ENCODE measurements around the gene NKAIN2. TPM values are rescaled to one million over a fixed set of nuclear protein-coding genes. Genes with fewer than 3 reads are reported as not detected.

The NKAIN2 gene
- total RNA-seq, 1 experiment from 2014 or later, result not detected

DNA sequence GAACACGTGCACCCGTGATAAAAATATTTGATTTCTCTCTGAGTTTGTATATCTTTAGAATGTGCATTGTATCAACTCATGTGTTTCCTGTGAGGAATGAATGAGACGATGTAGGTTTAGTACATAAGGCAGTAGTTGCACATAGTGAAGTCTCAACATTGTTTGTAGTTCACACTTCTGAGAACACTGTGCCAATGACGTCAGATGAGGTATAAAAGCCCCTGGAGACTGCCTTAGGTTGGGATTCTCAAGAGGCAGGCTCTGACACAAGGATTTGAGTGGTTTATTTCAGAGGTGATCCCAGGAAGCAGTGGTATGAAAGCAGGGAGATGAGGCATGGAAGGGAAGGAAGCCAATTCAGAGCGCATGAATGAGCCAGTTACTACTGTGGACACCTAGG lies 2.6 kb upstream of the NKAIN2 start:
- ATAC-seq (no peak), DNase-seq (ENCODE audit: low read depth, low spot score) (no peak)
- Histone ChIP-seq H3K9me3 (ENCODE audit: control insufficient read depth in 1 of 2, insufficient read depth in 1 of 2, low read depth in 1 of 2, low read length in 2 of 2) (no peaks in the 10 kb centered on the region), H3K4me2 (ENCODE audit: low read length) (no peak overlapping the region), H3K79me2 (ENCODE audit: insufficient read depth, low read length) (no peaks in the 10 kb centered on the region), H3K27me3 (ENCODE audit: insufficient read depth, low read length) (peaks cover 15% of the 10 kb centered on the region; the same call in 1 of the 2 replicates), H3K4me3 (replicated peaks in 1 of 2; ENCODE audit: low read depth in 1 of 2, low read length in 2 of 2) (no peak overlapping the region), H3K27ac (ENCODE audit: low read depth, low read length) (no peak overlapping the region), H2AFZ (ENCODE audit: low read depth, low read length, poor library complexity, severe bottlenecking) (no peak overlapping the region), H4K20me1 (ENCODE audit: insufficient read depth) (no peaks in the 10 kb centered on the region), H3K9ac (ENCODE audit: low read length) (no peak overlapping the region), H3K4me1 (ENCODE audit: control insufficient read depth in 1 of 2, insufficient read depth in 2 of 2, low read length in 2 of 2) (no peaks in the 10 kb centered on the region), H3K36me3 (ENCODE audit: control insufficient read depth in 1 of 2, insufficient read depth in 2 of 2, low read length in 2 of 2) (no peaks in the 10 kb centered on the region), H3K9me2 (ENCODE audit: insufficient read depth) (no peaks in the 10 kb centered on the region)
- ChIA-PET POLR2A (no interaction called here), CTCF (no interaction called here), RAD21 (ENCODE audit: low non-redundant PET in 1 of 2, low total read pairs in 2 of 2, uncharacterized antibody in 2 of 2, unreplicated experiment in 2 of 2) (interaction anchor here in 1 of 2 experiments (1.8 kb wide), 1 partner anchor 995 kb away, joined by 4 read pairs; no protein-coding TSS in a partner anchor)
- no TSS peak for BruUV-seq (replicated peaks)
- TF ChIP-seq SP1 (IDR thresholded peaks at IDR 0.05; ENCODE audit: low read depth) (no peak), TCF7L2 (IDR thresholded peaks at IDR 0.05; ENCODE audit: borderline replicate concordance, extremely low read depth, insufficient read depth, insufficient read length) (no peak), SRF (IDR thresholded peaks at IDR 0.05; ENCODE audit: low read depth) (no peak), ZFX (IDR thresholded peaks at IDR 0.05) (no peak), CBX3 (IDR thresholded peaks at IDR 0.05; ENCODE audit: low read depth) (no peak), JUND (IDR thresholded peaks at IDR 0.05) (no peak), CEBPB (IDR thresholded peaks at IDR 0.05; ENCODE audit: low read depth) (no peak), FOSL1 (IDR thresholded peaks at IDR 0.05; ENCODE audit: low read depth) (no peak), ZNF274 (IDR thresholded peaks at IDR 0.05; ENCODE audit: low read depth, low read length) (no peak), MAX (IDR thresholded peaks at IDR 0.05) (no peak), EGR1 (IDR thresholded peaks at IDR 0.05; ENCODE audit: low read depth) (no peak), SIN3A (IDR thresholded peaks at IDR 0.05; ENCODE audit: low read depth) (no peak), ATF3 (IDR thresholded peaks at IDR 0.05) (no peak), POLR2A (IDR thresholded peaks at IDR 0.05; ENCODE audit: borderline replicate concordance, extremely low read depth, insufficient read depth, insufficient read length) (no peak), RAD21 (IDR thresholded peaks at IDR 0.05; ENCODE audit: low read depth) (no peak)
- TF ChIP-seq, protein P1, sequence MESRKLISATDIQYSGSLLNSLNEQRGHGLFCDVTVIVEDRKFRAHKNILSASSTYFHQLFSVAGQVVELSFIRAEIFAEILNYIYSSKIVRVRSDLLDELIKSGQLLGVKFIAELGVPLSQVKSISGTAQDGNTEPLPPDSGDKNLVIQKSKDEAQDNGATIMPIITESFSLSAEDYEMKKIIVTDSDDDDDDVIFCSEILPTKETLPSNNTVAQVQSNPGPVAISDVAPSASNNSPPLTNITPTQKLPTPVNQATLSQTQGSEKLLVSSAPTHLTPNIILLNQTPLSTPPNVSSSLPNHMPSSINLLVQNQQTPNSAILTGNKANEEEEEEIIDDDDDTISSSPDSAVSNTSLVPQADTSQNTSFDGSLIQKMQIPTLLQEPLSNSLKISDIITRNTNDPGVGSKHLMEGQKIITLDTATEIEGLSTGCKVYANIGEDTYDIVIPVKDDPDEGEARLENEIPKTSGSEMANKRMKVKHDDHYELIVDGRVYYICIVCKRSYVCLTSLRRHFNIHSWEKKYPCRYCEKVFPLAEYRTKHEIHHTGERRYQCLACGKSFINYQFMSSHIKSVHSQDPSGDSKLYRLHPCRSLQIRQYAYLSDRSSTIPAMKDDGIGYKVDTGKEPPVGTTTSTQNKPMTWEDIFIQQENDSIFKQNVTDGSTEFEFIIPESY (IDR thresholded peaks at IDR 0.05; ENCODE audit: extremely low read depth, insufficient replicate concordance, low read length), result no peak
- intact Hi-C loops (cut with micrococcal nuclease), result loop anchor here (5.0 kb wide), 1 partner anchor 1051 kb away; no protein-coding TSS in a partner anchor
